ENCODE measurements around the gene ADAM17. TPM values are rescaled to one million over a fixed set of nuclear protein-coding genes. Genes with fewer than 3 reads are reported as not detected.
"Not testable (repeated sequence)": the region's sequence is repeated elsewhere in the genome, so short reads cannot be mapped to it uniquely, and the experiment has no call there.

ADAM17 gene
- polyA plus RNA-seq, 2 donors, result 8.1 to 9.8 TPM

DNA sequence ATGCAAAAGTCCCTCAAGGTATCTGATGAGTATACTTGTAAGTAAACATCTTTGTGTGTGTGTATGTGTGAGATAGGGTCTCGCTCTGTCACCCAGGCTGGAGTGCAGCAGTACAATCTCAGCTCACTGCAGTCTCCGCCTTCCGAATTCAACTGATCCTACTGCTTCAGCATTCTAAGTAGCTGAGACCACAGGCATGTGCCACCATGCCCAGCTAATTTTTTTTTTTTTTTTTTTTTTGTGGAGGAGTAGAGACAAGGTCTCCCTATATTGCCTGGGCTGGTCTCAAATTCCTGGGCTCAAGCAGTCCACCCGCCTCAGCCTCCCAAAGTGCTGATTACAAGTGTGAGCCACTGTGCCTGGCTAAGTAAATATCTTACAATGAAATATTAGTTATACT lies 23.2 kb downstream of the ADAM17 start:
- Histone ChIP-seq H3K4me1 (ENCODE audit: control insufficient read depth in 2 of 2, insufficient read depth in 2 of 2, low read length in 1 of 2) (no peaks in the 10 kb centered on the region), H3K36me3 (ENCODE audit: control insufficient read depth in 2 of 2, insufficient read depth in 2 of 2, low read length in 1 of 2) (peaks cover 0 to 5% of the 10 kb centered on the region in 2 donors), H3K9me3 (ENCODE audit: control insufficient read depth in 2 of 2, insufficient read depth in 1 of 2, low read depth in 1 of 2, low read length in 1 of 2) (no peaks in the 10 kb centered on the region), H3K27me3 (ENCODE audit: control insufficient read depth in 1 of 2, insufficient read depth in 2 of 2, low read length in 2 of 2) (no peaks in the 10 kb centered on the region), H3K27ac (ENCODE audit: low read depth in 2 of 2, low read length in 1 of 2) (no peak overlapping the region), H3K4me3 (ENCODE audit: low read depth in 1 of 2, low read length in 2 of 2) (no peak overlapping the region)
- WGBS, 2 donors, result 88 to 92% methylated on average over 4 of the region's 4 CpGs

DNA sequence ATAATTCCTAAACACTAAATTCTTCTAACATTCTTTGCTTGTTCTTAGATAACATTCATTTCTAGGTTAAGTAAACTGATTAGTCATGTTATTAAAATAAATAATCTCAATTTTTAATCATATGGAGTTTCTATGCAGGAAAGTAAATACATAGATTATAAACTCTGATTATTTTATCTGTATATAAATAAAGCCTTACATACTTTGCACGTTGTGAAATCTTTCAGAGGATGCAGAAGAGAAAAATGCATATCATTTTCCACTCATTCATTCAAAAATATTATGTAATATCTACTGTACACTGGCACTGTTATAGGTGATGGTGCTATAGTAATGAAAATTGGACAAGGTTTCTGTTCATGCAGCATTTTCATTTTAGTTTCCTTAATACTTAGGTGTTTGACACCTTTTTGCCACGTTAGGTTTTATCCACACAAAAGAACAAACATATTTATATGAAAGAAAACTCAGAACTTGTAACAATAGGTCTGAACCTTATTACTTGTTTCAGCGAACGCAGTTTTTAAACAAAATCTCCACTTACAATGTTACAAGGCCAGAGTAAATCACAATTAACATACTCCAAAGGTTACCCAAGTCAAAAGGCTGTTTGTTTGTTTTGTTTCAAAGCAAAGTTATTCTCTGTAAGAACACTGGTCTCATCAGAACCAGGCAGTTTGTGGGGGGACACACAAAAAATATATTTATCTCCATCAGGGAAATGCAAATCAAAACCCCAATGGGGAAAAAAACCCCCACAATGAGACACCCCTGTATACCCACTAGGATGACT lies 27.4 kb downstream of the ADAM17 start:
- H3K4me3 ChIP-seq (ENCODE audit: low read depth in 1 of 2, low read length in 2 of 2), result no peak overlapping the region
- no peaks in the 10 kb centered on the region for H3K27me3 ChIP-seq (ENCODE audit: control insufficient read depth in 1 of 2, insufficient read depth in 2 of 2, low read length in 2 of 2)
- no peaks in the 10 kb centered on the region for H3K4me1 ChIP-seq (ENCODE audit: control insufficient read depth in 2 of 2, insufficient read depth in 2 of 2, low read length in 1 of 2)
- H3K9me3 ChIP-seq (ENCODE audit: control insufficient read depth in 2 of 2, insufficient read depth in 1 of 2, low read depth in 1 of 2, low read length in 1 of 2), result no peaks in the 10 kb centered on the region
- H3K27ac ChIP-seq (ENCODE audit: low read depth in 2 of 2, low read length in 1 of 2), result no peak overlapping the region
- H3K36me3 ChIP-seq (ENCODE audit: control insufficient read depth in 2 of 2, insufficient read depth in 2 of 2, low read length in 1 of 2), result no peaks in the 10 kb centered on the region
- WGBS, 2 donors, result 63 to 80% methylated on average over 4 of the region's 4 CpGs

DNA sequence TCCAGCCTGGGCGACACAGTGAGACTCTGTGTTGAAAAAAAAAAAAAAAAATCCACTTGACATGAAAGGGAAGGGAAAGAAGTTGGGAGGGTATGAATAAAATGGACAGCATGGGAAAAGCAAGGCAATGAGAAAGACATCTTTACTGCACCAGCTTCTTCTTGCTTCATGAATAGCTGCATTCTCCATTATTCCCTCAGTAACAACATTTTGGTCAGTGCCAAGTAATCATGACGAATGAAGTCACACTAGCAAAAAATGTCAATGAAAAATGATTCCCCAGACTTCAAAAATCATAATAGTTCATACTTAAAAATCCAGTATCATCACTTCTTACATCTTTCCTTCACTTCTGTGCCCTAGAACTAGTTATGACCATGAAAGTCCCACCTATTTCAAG lies 30.4 kb downstream of the ADAM17 start:
- Histone ChIP-seq H3K9me3 (ENCODE audit: control insufficient read depth in 2 of 2, insufficient read depth in 1 of 2, low read depth in 1 of 2, low read length in 1 of 2) (no peaks in the 10 kb centered on the region), H3K36me3 (ENCODE audit: control insufficient read depth in 2 of 2, insufficient read depth in 2 of 2, low read length in 1 of 2) (peaks cover 0 to 2% of the 10 kb centered on the region in 2 donors), H3K27me3 (ENCODE audit: control insufficient read depth in 1 of 2, insufficient read depth in 2 of 2, low read length in 2 of 2) (no peaks in the 10 kb centered on the region), H3K27ac (ENCODE audit: low read depth in 2 of 2, low read length in 1 of 2) (no peak overlapping the region), H3K4me1 (ENCODE audit: control insufficient read depth in 2 of 2, insufficient read depth in 2 of 2, low read length in 1 of 2) (no peaks in the 10 kb centered on the region), H3K4me3 (ENCODE audit: low read depth in 1 of 2, low read length in 2 of 2) (no peak overlapping the region)
- 75 to 85% methylated on average over 2 of the region's 2 CpGs for WGBS, 2 donors

DNA sequence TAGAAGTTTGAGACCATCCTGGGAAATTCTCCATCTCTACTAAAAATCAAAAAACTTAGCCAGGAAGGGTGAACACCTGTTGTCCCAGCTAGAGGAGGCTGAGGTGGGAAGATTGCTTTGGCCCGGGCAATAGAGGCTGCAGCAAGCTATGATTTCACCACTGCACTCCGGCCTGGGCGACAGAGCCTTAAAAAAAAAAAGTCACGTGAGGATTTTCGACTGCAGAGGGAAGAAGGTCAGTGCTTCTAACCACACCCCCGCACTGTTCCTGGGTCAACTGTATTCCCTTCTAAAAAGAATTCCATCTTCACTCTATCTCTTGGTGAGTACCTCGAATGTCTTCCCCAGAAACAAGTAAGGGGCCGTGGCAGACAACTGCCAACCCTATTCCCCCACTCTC lies 31.3 kb downstream of the ADAM17 start:
- H3K36me3 ChIP-seq (ENCODE audit: control insufficient read depth in 2 of 2, insufficient read depth in 2 of 2, low read length in 1 of 2), result peaks cover 3 to 6% of the 10 kb centered on the region in 2 donors
- H3K9me3 ChIP-seq (ENCODE audit: control insufficient read depth in 2 of 2, insufficient read depth in 1 of 2, low read depth in 1 of 2, low read length in 1 of 2), result no peaks in the 10 kb centered on the region
- 94% methylated on average over 8 of the region's 8 CpGs for WGBS, 2 donors
- no peak overlapping the region for H3K27ac ChIP-seq (ENCODE audit: low read depth in 2 of 2, low read length in 1 of 2)
- H3K27me3 ChIP-seq (ENCODE audit: control insufficient read depth in 1 of 2, insufficient read depth in 2 of 2, low read length in 2 of 2), result no peaks in the 10 kb centered on the region
- H3K4me3 ChIP-seq (ENCODE audit: low read depth in 1 of 2, low read length in 2 of 2), result no peak overlapping the region
- H3K4me1 ChIP-seq (ENCODE audit: control insufficient read depth in 2 of 2, insufficient read depth in 2 of 2, low read length in 1 of 2), result no peaks in the 10 kb centered on the region

DNA sequence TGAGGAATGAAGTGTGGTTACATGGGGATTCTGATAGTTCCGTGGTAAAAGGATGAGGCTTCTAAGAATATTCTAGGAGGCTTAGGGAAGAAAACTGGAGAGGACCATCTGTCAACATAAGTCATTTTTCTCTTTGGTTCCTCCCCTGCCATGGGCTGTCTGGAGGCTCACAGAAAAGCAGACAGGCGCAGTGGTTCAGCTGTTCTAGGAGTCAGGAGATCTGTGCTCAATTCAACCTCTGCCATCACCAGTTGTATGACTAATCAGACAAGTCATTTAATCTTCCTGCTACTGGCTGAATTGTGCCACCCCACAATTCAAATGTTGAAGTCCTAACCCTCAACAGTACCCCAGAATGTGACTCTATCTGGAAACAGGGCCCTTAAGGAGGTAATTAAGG lies 36.4 kb downstream of the ADAM17 start:
- H3K4me3 ChIP-seq (ENCODE audit: low read depth in 1 of 2, low read length in 2 of 2), result no peak overlapping the region
- no peaks in the 10 kb centered on the region for H3K4me1 ChIP-seq (ENCODE audit: control insufficient read depth in 2 of 2, insufficient read depth in 2 of 2, low read length in 1 of 2)
- peaks cover 12% of the 10 kb centered on the region in 2 donors for H3K36me3 ChIP-seq (ENCODE audit: control insufficient read depth in 2 of 2, insufficient read depth in 2 of 2, low read length in 1 of 2)
- H3K9me3 ChIP-seq (ENCODE audit: control insufficient read depth in 2 of 2, insufficient read depth in 1 of 2, low read depth in 1 of 2, low read length in 1 of 2), result no peaks in the 10 kb centered on the region
- H3K27ac ChIP-seq (ENCODE audit: low read depth in 2 of 2, low read length in 1 of 2), result peak overlapping the region in 1 of 2 donors; percentile 2
- no peaks in the 10 kb centered on the region for H3K27me3 ChIP-seq (ENCODE audit: control insufficient read depth in 1 of 2, insufficient read depth in 2 of 2, low read length in 2 of 2)
- WGBS, 2 donors, result 96 to 97% methylated on average over 2 of the region's 2 CpGs

DNA sequence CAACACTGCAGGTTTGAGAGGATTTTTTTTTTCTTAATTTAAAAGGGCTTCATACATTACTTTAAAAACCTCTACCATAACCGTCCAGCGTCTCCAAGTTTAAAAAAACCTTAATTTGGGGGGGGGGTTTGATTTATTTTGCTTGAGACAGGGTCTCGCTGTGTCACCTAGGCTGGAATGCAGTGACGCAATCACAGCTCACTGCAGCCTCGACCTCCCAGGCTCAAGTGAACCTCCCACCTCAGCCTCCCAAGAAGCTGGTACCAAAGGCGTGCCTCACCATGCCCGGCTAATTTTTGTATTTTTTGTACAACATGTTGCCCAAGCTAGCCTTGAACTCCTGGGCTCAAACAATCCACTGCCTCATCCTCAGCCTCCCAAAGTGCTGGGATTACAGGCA lies 36.9 kb downstream of the ADAM17 start:
- H3K27ac ChIP-seq (ENCODE audit: low read depth in 2 of 2, low read length in 1 of 2), result no peak overlapping the region
- peaks cover 12% of the 10 kb centered on the region in 2 donors for H3K36me3 ChIP-seq (ENCODE audit: control insufficient read depth in 2 of 2, insufficient read depth in 2 of 2, low read length in 1 of 2)
- H3K9me3 ChIP-seq (ENCODE audit: control insufficient read depth in 2 of 2, insufficient read depth in 1 of 2, low read depth in 1 of 2, low read length in 1 of 2), result no peaks in the 10 kb centered on the region
- no peaks in the 10 kb centered on the region for H3K4me1 ChIP-seq (ENCODE audit: control insufficient read depth in 2 of 2, insufficient read depth in 2 of 2, low read length in 1 of 2)
- H3K4me3 ChIP-seq (ENCODE audit: low read depth in 1 of 2, low read length in 2 of 2), result no peak overlapping the region
- WGBS, 2 donors, result 96 to 97% methylated on average over 7 of the region's 7 CpGs
- H3K27me3 ChIP-seq (ENCODE audit: control insufficient read depth in 1 of 2, insufficient read depth in 2 of 2, low read length in 2 of 2), result no peaks in the 10 kb centered on the region

DNA sequence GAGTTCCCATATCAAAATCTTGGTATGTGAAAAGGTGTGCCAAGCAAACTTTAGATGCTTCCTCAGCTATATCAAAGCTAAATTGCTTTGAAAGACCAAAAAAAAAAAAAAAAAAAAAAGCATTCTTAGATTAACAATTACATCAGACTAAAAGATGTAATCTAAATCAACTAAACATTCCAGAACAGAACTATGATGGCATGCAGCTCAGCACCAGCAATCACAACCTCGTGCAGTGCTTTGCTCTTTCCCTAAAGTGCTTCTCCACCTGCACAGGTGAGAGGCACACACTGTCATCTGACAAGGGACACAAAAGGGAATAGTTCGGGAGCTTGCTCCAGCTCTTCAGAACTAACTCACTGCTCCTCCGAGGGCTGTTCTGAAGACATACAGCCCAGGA lies 37.5 kb downstream of the ADAM17 start:
- H3K36me3 ChIP-seq (ENCODE audit: control insufficient read depth in 2 of 2, insufficient read depth in 2 of 2, low read length in 1 of 2), result peaks cover 14 to 15% of the 10 kb centered on the region in 2 donors

DNA sequence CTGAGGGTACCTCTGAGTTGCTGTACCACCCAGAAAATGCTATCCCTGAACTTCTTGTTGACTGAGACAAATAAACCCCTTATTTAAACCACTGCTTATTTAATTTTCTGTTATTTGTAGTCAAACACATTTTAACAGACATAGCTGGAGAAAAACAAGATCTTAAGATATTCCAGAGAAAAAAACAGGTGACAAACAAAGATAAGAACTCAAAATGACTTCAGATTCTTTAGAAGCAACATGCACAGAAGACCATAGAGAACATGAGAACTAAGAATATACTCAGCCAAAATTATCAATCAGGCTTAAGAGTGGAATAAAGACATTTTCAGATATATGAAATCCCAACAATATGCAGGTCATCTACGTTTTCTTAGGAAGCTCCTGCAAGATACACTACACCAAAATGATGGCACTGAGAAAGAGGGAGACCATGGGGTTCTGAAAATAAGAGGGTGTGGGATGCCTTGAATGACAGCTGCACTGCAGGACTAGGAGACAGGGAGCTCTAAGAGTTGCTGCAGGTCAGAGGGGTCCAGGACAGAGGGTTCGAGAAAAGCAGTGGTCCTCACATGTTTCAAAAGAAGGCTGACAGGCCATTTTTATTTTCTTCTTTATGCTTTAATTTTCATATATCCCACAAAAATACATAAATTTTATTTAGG lies 38.4 kb downstream of the ADAM17 start:
- Histone ChIP-seq H3K9me3 (ENCODE audit: control insufficient read depth in 2 of 2, insufficient read depth in 1 of 2, low read depth in 1 of 2, low read length in 1 of 2) (no peaks in the 10 kb centered on the region), H3K27ac (ENCODE audit: low read depth in 2 of 2, low read length in 1 of 2) (no peak overlapping the region), H3K4me1 (ENCODE audit: control insufficient read depth in 2 of 2, insufficient read depth in 2 of 2, low read length in 1 of 2) (no peaks in the 10 kb centered on the region), H3K36me3 (ENCODE audit: control insufficient read depth in 2 of 2, insufficient read depth in 2 of 2, low read length in 1 of 2) (peaks cover 14 to 18% of the 10 kb centered on the region in 2 donors), H3K27me3 (ENCODE audit: control insufficient read depth in 1 of 2, insufficient read depth in 2 of 2, low read length in 2 of 2) (no peaks in the 10 kb centered on the region), H3K4me3 (ENCODE audit: low read depth in 1 of 2, low read length in 2 of 2) (no peak overlapping the region)
- WGBS, 2 donors, result 83 to 93% methylated on average over 2 of the region's 2 CpGs

More for the DNA sequence above, 37.5 kb downstream of the ADAM17 start:
- Histone ChIP-seq H3K4me3 (ENCODE audit: low read depth in 1 of 2, low read length in 2 of 2) (no peak overlapping the region), H3K27ac (ENCODE audit: low read depth in 2 of 2, low read length in 1 of 2) (no peak overlapping the region), H3K27me3 (ENCODE audit: control insufficient read depth in 1 of 2, insufficient read depth in 2 of 2, low read length in 2 of 2) (no peaks in the 10 kb centered on the region), H3K9me3 (ENCODE audit: control insufficient read depth in 2 of 2, insufficient read depth in 1 of 2, low read depth in 1 of 2, low read length in 1 of 2) (no peaks in the 10 kb centered on the region), H3K4me1 (ENCODE audit: control insufficient read depth in 2 of 2, insufficient read depth in 2 of 2, low read length in 1 of 2) (no peaks in the 10 kb centered on the region)
- WGBS, 2 donors, result 86 to 91% methylated on average over 3 of the region's 3 CpGs

DNA sequence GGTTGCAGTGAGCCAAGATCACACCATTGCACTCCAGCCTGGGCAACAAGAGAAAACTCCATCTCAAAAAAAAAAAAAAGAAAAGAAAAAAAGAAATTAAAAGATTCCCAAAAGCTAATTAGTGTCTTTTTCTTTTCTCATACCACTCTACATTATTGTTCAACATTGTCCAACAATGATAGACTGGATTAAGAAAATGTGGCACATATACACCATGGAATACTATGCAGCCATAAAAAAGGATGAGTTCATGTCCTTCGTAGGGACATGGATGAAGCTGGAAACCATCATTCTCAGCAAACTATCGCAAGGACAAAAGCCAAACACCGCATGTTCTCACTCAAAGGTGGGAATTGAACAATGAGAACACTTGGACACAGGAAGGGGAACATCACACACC lies 41.7 kb downstream of the ADAM17 start:
- H3K4me1 ChIP-seq (ENCODE audit: control insufficient read depth in 2 of 2, insufficient read depth in 2 of 2, low read length in 1 of 2), result not testable (repeated sequence)
- 99 to 100% methylated on average over 3 of the region's 3 CpGs for WGBS, 2 donors

DNA sequence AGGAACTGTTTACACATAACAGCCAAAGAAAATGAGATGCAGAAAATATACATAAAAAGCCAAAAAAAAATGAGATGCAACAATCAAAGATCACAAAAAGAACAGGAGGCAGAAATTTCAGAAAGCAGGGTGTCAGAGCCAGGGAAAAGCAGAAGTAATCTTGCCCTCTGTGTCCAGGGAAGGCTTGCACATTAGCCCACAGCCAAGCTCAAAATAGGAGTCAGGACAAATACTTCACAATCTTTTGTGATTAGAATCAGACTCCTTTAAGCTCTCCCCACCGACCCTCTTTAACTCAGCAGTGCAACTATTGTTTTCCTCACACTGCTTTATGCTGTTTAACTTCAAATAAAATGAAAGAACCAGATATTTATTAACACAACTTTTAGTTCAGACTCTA lies 46.7 kb downstream of the ADAM17 start:
- WGBS, 2 donors, result 19 to 24% methylated on average over 1 of the region's 1 CpG
- Histone ChIP-seq H3K27me3 (ENCODE audit: control insufficient read depth in 1 of 2, insufficient read depth in 2 of 2, low read length in 2 of 2) (no peaks in the 10 kb centered on the region), H3K4me1 (ENCODE audit: control insufficient read depth in 2 of 2, insufficient read depth in 2 of 2, low read length in 1 of 2) (no peaks in the 10 kb centered on the region), H3K36me3 (ENCODE audit: control insufficient read depth in 2 of 2, insufficient read depth in 2 of 2, low read length in 1 of 2) (peaks cover 2 to 12% of the 10 kb centered on the region in 2 donors), H3K4me3 (ENCODE audit: low read depth in 1 of 2, low read length in 2 of 2) (no peak overlapping the region), H3K27ac (ENCODE audit: low read depth in 2 of 2, low read length in 1 of 2) (no peak overlapping the region), H3K9me3 (ENCODE audit: control insufficient read depth in 2 of 2, insufficient read depth in 1 of 2, low read depth in 1 of 2, low read length in 1 of 2) (no peaks in the 10 kb centered on the region)

More for the DNA sequence above, 41.7 kb downstream of the ADAM17 start:
- H3K27ac ChIP-seq (ENCODE audit: low read depth in 2 of 2, low read length in 1 of 2); H3K27me3 ChIP-seq (ENCODE audit: control insufficient read depth in 1 of 2, insufficient read depth in 2 of 2, low read length in 2 of 2); H3K9me3 ChIP-seq (ENCODE audit: control insufficient read depth in 2 of 2, insufficient read depth in 1 of 2, low read depth in 1 of 2, low read length in 1 of 2); H3K4me3 ChIP-seq (ENCODE audit: low read depth in 1 of 2, low read length in 2 of 2): not testable (repeated sequence)
- peaks cover 11 to 15% of the 10 kb centered on the region in 2 donors for H3K36me3 ChIP-seq (ENCODE audit: control insufficient read depth in 2 of 2, insufficient read depth in 2 of 2, low read length in 1 of 2)

Measured in esophagus (tissue), 2 donors.